OCI-M1 (cell line): ENCODE data around the gene TNFRSF25.
"Not testable (repeated sequence)": the region's sequence is repeated elsewhere in the genome, so short reads cannot be mapped to it uniquely, and the experiment has no call there.

Experiments used
- DNase-seq: peaks from one replicate; lab custom pipeline; 2025; lab: John Stamatoyannopoulos, UW

The TNFRSF25 gene

DNA sequence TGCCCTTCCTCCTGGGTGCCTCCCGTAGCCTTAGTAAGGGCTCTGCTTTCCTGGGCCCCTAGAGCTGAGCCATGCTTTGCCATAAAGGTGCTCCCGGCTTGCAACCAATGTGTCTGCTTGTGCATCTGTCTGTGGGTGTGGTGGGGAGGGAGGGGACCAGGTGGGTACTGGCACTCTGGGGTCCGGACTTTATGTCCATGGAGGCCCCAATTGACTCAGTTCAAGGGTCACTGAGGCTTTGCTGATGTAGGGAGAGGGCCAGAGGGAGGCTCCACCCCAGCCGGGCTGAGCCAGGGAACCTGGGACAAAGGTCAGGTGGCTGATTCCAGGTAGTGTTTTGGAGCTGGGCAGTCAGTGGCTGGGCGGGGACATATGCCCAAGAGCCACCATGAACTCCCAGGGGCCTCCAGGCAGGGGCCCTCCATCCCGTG is 15.0 kb downstream of the TNFRSF25 start:
- no peak for DNase-seq

DNA sequence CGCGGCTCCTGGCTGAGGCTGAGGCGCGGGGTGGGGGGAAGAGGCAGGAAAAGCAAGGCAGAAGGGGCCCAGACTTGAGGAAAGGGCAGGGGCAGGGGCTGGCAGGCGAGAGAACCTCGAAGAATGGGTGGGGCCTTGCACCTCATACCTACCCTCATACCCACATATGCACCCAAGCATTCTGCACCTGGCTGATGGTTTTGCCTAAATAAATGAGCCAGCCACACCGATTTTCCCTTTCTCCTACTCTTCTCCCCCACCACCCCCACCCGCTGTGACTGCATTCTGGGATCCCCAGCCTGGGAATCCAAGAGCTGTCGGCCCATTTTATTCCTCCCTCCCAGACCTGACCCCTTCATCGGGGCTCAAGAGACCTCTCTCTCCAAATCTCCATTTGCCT is 15.5 kb downstream of the TNFRSF25 start:
- not testable (repeated sequence) for DNase-seq

DNA sequence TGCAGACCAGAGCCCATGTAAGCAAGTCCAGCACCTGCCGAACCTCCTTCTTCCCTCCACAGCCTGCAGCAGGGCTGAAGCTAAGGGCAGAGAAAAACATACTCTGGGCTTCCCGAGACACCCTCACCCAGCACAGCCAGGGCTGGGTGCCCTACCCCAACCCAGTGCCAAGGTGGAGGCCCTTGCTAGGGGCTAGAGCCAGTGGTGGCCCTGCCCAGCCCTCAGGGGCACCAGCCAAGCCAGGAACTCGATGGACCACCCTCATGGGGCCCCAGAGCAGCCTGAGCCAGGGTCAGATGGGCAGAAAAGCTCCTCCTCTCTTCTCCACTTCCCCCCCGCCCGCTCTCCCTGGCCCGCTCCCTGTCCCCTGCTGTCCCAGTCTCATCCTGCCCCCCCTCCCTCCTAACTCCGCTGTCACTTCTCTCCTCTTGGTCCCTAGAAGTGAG is 15.9 kb downstream of the TNFRSF25 start:
- DNase-seq, result no peak

DNA sequence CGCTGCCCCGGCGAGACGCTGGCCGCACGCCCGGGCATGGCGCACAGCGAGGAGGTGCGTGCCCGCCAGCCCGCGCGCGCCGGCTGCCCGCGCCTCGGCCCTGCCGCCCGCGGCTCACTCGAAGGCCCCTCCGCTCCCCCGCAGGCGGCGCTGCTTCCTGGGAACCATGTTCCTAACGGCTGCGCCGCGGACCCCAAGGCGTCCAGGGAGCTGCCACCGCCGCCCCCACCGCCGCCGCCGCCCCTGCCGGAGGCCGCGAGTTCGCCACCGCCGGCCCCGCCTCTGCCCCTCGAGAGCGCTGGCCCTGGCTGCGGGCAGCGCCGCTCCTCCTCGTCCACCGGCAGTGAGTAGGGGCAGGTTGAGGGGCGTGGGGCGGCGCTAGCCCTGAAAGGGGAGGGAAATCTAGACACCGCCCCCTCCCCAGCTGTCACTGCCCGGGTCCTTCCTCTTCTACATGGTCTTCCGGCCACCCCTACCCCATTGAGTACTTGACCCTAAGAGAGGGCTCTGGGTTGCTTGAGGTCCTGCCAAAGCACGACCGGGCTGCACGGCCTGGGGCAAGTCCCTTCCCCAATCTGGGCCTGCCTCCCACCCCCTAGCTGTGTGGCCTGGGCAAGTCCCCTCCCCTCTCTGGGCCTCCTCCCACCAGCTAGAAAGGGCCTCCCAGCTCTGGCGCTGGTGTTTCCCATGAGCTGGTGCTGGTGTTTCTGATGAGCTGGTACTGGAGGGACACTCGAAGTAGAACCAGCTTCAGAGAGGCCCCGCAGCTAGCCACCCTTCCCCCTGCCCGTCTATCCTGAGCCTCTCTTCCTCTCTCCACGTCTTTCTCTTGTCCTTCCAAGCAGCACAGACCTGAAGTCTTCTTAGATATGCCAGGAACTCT is 17.0 kb downstream of the TNFRSF25 start:
- DNase-seq, result no peak

DNA sequence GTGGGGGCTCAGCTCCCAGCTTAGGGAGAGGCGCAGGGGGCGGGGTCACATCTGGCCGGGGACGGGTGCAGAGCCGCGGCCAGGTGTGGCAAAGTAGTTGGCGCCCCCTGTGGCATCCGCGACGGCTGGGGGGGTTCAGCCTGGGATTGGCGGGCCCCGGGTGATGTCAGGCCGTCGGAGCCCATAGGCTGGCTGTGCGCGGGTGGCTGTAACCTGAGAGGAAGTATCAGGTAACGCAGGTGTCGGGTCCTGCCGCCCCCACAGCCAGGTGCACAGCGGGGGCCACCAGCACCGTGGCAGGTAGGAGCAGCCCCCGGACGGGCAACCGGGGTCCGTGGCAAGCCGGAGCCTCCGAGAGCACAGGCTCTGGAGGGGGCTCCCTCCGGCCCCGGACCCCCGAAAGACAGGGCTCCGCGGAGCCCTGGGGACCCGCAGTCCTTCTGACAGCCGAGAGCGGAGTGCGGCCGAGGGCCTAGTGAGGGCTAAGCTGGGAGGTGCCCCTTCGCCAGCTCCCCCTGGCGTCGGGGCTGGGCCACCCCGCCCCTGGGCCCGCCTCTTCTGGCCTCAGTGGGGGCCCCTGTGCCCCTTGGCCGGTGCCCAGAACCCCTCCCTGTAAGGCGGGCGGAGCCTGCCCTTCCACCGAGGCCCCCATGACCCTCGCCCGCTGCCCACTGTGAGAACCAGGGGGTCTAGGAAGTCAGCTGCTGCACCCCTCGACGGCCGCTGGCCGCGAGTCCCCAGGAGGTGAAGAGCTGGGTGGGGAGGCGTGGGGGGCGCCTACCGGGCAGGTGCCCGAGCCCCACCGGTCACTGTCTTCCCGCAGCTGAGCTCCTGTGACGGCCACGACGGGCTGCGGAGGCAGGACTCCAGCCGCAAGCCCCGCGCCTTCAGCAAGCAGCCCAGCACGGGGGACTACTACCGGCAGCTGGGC is 17.9 kb downstream of the TNFRSF25 start:
- no peak for DNase-seq

DNA sequence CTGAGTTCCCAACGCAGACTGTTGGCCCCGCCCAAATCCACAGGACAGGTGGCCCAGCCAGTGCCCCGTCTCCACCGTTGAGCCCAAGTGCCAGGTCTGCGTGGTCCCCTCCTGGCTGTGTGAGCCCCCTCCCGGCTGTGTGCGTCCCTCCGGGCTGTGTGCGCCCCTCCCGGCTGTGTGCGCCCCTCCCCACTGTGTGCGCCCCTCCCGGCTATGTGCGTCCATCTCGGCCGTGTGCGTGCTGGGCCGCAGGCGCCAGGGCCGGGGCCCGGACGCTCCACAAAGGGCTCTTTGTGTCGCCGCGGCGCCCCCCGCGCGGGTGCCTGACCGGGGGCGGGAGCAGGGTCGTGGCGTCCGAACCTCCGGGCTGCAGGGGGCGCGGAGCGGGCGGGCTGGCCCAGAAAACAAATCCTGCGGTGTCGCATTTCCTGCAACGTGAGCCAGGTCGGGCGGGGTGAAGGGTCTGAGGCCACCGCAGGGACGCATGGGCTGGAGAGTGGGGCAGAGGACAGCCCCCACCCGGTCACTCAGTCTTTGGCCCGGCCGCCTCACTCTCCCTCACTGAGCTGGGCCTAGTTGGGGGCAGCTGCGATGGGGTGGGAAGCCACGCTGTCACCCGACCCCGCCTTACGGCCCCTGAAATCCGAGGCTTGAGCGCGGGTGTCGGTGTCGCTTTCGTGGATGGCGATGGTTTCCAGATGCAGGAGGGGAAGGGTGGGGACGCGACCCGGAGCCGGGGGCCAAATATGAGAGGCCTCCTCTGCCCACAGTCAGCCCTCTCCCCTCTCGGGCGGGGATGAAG is 18.8 kb downstream of the TNFRSF25 start:
- no peak for DNase-seq

DNA sequence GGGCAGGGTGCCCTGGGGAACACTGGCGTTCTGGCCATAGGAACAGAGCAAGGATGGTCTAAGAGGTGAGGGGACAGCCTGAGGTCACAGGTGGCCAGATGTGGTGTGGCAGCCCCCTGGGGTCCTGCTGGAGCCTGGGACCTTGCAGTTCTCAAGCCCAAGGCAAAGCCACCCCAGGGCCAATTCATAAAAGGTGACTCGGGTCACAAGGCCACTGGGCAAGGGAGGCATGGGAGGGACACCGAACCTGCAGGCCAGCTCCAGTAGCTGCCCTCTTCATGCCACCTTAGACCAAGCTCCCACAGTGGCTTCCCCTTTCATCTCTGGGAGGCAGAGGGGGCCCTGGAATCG is 19.3 kb downstream of the TNFRSF25 start:
- no peak for DNase-seq

DNA sequence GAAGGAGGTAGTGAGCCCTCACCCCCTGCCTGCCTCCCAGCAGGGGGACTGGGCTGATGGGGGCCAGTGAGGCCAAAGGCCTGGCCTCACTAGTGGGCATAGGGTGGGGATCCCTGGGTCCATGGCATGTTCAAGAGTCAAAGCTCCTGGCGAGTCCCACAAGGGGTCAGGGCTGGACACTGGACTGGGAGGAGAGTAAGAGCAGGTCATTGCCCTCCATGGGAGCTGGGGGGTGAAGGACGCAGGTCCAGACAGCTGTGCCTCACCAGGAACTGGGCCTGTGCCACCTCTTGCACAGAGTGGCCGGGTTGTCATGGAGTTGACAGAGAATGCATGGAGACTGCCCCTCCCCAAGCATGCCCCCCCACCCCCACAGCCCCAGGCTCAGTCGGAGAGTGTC is 20.0 kb downstream of the TNFRSF25 start:
- not testable (repeated sequence) for DNase-seq

DNA sequence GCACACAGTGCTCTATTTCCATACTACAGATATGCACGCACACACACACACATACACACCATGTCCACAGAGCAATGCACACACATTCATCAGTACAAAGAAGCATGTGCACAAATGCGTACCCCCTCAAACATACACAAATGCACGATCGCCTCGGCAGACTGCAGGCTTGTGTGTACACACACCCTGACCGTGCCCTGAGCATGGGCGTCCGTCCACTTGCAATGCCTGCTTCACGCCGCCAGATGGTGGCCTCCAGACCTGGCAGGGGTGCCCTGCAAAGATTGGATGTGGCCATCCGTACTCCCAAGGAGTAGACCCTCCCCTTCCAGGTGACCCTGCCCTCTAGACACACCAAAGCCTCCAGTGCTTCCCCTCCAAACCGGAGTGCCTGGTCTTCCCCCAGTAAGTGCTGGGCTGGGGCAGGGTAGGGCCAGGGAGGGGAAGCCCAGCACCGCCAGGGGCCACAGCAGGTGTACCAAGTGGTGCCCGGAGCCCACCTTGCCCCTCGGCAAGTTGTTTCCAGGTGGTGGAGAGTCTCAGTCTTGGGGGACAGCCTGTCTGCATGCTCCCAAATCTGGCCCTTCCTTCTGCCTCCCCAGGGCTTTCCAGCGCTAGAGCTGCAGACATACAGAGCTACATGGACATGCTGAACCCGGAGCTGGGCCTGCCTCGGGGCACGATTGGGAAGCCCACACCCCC is 20.8 kb downstream of the TNFRSF25 start:
- DNase-seq, result peak; percentile 31

DNA sequence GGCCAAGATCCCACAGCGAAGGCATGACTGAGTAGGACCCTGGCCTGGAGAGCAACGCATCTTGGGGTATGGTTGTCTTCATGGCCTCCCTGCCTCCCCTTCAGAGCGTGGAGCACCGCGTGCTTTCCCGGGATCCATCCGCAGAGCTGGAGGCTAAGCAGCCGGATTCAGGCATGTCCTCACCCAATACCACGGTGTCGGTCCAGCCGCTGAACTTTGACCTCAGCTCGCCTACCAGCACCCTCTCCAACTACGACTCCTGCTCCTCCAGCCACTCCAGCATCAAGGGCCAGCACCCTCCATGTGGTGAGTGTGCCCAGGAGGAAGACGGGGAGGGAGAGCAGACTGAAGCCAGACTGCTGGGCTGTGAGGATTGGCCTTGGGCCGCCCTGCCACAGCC is 21.6 kb downstream of the TNFRSF25 start:
- no peak for DNase-seq

DNA sequence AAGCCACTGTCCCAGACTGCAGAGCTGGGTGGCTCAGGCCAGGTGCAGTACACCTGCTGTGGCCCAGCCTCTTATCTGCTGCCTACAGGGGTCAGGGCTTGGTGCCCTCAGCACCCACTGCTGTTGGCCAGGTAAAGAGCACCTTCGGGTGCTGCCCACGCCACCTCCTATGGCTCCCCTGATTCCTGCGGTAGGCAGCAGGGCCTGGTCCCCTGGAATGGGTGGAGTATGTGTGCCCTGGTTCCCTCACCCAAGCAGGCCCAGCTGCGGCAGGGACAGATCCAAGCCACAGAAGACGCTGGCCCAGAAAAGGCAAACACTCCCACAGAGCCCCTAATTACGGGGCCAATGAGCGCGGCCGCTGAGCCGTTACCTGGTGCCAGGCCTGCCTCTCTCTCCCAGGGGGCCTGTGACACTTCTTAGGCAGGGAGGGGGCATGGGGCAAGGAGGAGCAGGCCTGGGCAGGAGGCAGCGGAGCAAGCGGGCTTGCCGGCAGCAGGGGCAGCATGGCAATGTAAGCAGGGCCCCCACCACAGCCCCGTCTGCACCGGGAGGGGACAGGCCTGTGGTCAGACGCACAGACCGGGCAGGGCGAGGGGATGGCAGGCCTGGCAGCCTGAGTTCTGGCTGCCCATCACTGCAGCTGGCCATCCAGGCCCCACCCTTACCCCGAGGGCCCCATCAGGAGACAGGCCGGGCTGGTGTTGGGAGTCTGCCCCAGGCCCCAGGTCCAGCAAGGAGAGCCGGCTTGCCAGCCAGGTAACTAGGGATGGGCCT is 22.4 kb downstream of the TNFRSF25 start:
- DNase-seq, result no peak

DNA sequence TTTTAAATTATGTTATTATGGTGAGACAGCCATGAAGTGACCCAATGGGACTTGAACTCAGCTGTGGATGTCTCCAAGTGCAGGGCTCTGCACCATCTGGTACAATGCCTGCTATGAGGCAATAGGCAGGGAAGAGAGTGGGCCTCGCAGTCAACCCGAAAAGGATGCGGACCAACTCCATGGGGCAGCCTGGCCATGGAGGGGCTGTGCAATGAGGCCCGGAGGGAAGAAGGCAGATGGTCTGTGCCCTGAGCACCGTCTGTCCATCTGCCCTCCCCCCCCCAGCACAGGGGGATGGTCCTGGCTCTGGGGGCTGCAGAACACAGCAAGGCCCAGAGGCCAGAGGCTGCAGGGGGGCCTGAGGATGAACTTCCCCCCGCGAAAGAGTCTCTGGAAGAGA is 24.4 kb downstream of the TNFRSF25 start:
- DNase-seq, result no peak

DNA sequence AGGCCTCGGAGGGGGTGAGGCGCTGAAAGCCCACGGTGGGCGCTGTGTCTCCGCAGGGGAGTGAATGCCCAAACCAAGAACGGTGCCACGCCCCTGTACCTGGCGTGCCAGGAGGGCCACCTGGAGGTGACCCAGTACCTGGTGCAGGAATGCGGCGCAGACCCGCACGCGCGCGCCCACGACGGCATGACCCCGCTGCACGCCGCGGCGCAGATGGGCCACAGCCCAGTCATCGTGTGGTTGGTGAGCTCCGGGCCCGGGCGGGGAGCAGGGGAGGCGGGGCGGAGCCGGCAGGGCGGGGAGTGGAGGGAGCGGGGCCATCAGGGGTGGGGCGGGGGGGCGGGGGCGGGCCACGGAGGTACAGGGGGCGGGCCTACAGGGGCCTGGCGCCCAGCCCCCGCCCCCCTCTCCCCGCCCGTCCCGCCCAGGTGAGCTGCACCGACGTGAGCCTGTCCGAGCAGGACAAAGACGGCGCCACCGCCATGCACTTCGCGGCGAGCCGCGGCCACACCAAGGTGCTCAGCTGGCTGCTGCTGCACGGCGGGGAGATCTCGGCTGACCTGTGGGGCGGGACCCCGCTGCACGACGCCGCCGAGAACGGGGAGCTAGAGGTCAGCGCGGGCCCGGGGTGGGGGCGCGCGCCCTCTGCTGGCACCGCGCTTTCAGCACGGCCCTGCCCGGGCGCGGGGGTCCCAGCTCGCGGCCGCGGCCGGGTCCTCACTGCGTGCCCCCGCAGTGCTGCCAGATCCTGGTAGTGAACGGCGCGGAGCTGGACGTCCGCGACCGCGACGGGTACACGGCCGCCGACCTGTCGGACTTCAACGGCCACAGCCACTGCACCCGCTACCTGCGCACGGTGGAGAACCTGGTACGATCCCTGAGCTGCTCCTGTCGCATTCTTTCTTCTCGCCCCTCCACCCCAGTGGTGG is 25.5 kb downstream of the TNFRSF25 start:
- no peak for DNase-seq

DNA sequence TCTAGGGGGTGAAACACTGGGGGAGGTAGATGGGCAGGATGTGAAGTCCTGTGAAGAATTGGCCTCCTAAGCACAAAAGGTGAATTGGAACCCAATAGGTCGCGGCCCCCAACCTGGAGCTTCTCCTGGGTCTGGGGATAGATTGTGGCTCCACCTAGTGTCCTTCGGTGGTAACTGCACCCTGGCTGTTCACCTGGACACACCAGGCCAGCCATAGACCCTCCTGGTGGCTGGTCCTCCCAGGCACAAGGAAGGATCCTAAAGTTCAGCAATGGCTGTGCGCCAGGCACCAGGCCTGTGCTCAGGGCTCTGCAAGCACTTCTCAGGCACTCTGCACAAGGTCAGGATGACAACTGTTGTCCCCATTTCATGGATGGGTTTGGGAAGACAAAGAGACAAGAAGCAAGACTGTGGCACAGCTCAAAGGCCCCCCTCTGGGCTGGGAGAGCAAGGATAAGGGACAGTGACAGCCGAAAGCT is 27.9 kb downstream of the TNFRSF25 start:
- DNase-seq, result peak; percentile 71

DNA sequence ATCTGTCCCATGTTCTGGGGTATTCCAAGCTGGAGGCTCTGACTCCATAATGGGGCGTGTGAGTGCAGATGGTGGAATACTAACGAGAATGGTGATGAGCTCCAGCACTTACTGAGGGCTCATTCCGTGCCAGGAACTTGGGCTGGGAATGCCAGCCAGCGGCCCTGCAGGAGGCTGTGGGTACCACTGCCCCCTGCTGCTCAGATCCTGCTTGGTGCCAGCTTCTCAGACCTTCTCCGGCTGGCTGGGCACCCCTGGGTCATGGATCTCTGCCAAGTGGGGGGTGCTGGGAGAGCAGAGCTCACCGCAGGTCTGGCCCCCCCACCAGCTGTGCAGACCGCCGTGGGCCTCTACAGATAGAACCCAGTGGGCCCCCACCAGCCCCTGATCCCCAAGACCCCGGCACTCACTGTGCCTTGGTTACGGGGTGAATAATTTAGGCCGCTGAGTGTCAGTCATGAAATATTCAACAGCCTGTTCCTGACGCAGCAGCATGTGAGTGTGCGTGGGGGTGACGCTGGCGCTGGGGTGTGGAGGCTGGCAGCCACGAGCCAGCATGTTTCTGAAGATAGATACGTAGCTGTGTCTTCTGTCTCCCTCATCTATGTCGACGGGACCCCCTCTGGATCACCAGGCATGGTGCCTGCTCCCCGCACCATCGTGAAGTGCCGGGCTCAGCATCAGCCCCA is 28.8 kb downstream of the TNFRSF25 start:
- not testable (repeated sequence) for DNase-seq

DNA sequence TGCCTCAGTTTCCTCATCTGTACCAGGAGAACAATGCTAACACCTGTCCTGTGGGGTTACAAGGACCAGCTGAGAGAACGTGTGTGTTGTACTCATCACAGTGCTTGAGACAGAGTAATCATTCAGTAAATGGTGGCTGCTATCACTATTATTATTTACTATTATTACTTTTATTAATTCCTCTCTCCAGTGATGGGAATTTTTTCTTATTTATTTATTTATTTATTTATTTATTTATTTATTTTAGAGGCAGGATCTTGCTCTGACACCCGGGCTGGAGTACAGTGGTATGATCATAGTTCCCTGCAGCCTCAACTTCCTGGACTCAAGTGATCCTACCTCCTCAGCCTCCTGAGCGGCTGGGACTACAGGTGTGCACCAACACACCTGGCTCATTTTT is 29.7 kb downstream of the TNFRSF25 start:
- DNase-seq, result not testable (repeated sequence)

DNA sequence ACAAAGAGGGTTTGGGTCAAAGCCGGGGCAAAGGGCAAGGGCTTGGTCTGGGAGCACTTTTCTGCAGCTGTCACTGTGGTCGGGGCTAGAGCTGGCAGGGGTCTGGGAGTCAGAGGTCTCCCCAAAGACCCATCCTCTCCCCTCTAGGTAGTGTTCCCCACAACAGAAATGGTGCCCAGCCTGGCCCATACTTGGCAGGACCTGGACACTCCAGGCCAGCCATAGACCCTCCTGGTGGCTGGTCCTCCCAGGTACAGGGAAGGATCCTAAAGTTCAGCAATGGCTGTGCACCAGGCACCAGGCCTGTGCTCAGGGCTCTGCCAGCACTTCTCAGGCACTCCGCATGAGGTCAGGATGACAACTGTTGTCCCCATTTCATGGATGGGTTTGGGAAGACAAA is 30.4 kb downstream of the TNFRSF25 start:
- no peak for DNase-seq

DNA sequence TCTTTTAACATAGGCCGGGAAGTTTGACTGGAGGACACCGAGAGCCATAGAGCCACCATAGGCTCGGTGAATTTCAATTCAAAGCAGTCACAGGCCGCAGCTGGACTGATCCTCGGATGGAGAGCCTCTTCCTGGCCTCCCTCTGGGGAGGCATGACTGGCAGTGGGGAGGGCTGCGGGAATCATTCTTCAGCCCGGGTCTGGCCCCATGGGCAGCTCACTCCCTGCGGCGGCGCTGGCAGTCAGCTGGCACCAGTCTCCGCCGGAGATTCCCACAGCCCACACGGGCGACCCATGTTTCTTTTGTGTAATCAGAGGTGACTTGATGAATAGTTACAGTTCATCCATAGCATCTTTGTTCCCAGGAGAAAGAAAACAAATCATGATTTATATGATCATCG is 30.8 kb downstream of the TNFRSF25 start:
- DNase-seq, result no peak

DNA sequence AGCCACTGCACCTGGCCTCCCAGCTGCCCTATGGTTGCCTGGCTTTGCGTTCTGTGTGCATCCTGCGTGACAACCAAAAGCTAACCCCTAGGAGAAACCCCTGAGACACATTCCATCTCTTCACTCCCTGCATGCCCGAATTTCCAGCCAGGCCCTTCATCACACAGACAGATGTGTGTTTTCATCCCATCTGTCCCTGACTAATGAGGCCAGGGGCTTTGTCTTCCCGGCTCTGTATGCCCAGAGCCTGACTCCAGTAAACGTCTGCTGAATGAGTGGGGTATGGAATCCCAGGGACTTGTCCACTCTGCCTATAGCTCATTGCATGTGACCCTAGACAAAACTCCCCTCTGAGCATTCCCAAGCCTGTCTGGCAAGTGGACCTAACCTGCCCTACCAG is 31.8 kb downstream of the TNFRSF25 start:
- no peak for DNase-seq
